HepG2 (cell line): ENCODE results near the gene TFPI. TPM values are rescaled to one million over a fixed set of nuclear protein-coding genes. Genes with fewer than 3 reads are reported as not detected.

Experiments
- ATAC-seq: fragments of 200-7000 bp; cut with Tn5 transposase; 3 replicates; pipeline ENCODE4 v1.9.1; 2020; ENCODE audit warnings: mild to moderate bottlenecking, moderate library complexity
- BruUV-seq: library from RNA; stranded (reverse); fragments of 400-500 nt; replicated peaks from 2 replicates; lab custom pipeline; 2021; lab: Mats Ljungman, UMichigan
- CTCF ChIA-PET: fragments of 300-600 bp; formaldehyde crosslinking; extraction: SDS; loops from one replicate; lab custom pipeline; 2021; ENCODE audit warnings: low total read pairs, inconsistent platforms, low intra/inter-chr PET ratio; lab: Yijun Ruan, JAX
- POLR2A ChIA-PET: fragments of 350-600 bp; sonication (Branson Sonifier 250); formaldehyde crosslinking; loops from one replicate; lab custom pipeline; 2020; ENCODE audit warnings: antibody characterized with exemption, inconsistent platforms; lab: Yijun Ruan, JAX
- DNase-seq: peaks from one replicate; pipeline ENCODE4 v3.0.0-alpha.2; 2015; ENCODE audit warnings: low spot score
- FAIRE-seq: peaks from 3 replicates; lab custom pipeline; 2011; peaks lifted over from hg19 to GRCh38; lab: Jason Lieb, UNC
- H2AFZ ChIP-seq: one replicate; pipeline ENCODE4 v1.6.1; 2011; ENCODE audit warnings: low read length, inconsistent platforms
- H3K27ac ChIP-seq: fragments of 300-600 bp; 3 replicates; pipeline ENCODE4 v1.8.0; 2011; ENCODE audit warnings: mixed run types, mild to moderate bottlenecking, mixed read lengths, low read length, inconsistent platforms; ENCODE audit not compliant: insufficient read depth; ENCODE audit errors: extremely low read length
- H3K27me3 ChIP-seq, 2 experiments: fragments of 200-600 bp in 1 of 2; 2 replicates in 1 of 2; 3 replicates in 1 of 2; pipeline versions ENCODE4 v1.6.0 to v1.8.0; 2011; ENCODE audit warnings: low read length in 2 of 2, mild to moderate bottlenecking in 2 of 2, moderate library complexity in 2 of 2, inconsistent platforms in 1 of 2; ENCODE audit not compliant: insufficient read depth in 2 of 2, control insufficient read depth in 1 of 2
- H3K36me3 ChIP-seq, 2 experiments: fragments of 200-600 bp in 1 of 2; replicated peaks in 1 of 2; 2 replicates in 1 of 2; 3 replicates in 1 of 2; pipeline versions ENCODE4 v1.5.1 to v1.8.0; 2011; ENCODE audit warnings: low read length in 2 of 2, inconsistent platforms in 1 of 2; ENCODE audit not compliant: insufficient read depth in 2 of 2, control insufficient read depth in 1 of 2
- H3K4me1 ChIP-seq: 2 replicates; pipeline ENCODE4 v1.5.1; 2012; ENCODE audit warnings: low read length, inconsistent platforms; ENCODE audit not compliant: insufficient read depth
- H3K4me2 ChIP-seq: 2 replicates; pipeline ENCODE4 v1.6.0; 2011; ENCODE audit warnings: low read depth, low read length, inconsistent platforms
- H3K4me3 ChIP-seq, 3 experiments: fragments of 200-600 bp in 1 of 3; sonication (generic), shearing (Covaris generic) in 1 of 3; replicated peaks in 1 of 3; 2 replicates each; pipeline ENCODE4 v1.5.1; 2011 to 2016; ENCODE audit warnings: low read length in 3 of 3, inconsistent platforms in 2 of 3, low read depth in 2 of 3, mild to moderate bottlenecking in 2 of 3, control low read depth in 1 of 3, mixed read lengths in 1 of 3; ENCODE audit not compliant: insufficient read depth in 1 of 3
- H3K79me2 ChIP-seq: one replicate; pipeline ENCODE4 v1.6.1; 2011; ENCODE audit warnings: low read length, inconsistent platforms; ENCODE audit not compliant: insufficient read depth
- H3K9ac ChIP-seq: 2 replicates; pipeline ENCODE4 v1.6.0; 2011; ENCODE audit warnings: mild to moderate bottlenecking, low read depth, low read length, inconsistent platforms; ENCODE audit not compliant: insufficient read depth
- H3K9me3 ChIP-seq: 2 replicates; pipeline ENCODE4 v1.5.1; 2012; ENCODE audit warnings: mild to moderate bottlenecking, low read length
- H4K20me1 ChIP-seq: 2 replicates; pipeline ENCODE4 v1.6.0; 2011; ENCODE audit warnings: inconsistent platforms, mild to moderate bottlenecking, low read length, moderate library complexity; ENCODE audit not compliant: insufficient read depth
- HMG20B ChIP-seq: conservative IDR thresholded peaks from 2 replicates; pipeline ENCODE4 v1.6.1; 2016; ENCODE audit warnings: missing genetic modification reagents, missing compliant biosample characterization
- MEIS2 ChIP-seq: sonication (generic); formaldehyde crosslinking; IDR thresholded peaks from 2 replicates; pipeline ENCODE4 v1.9.0; 2021; ENCODE audit warnings: mild to moderate bottlenecking, missing genetic modification reagents
- RBM39 ChIP-seq: fragments of 200-400 bp; formaldehyde crosslinking; IDR thresholded peaks from one replicate; pipeline ENCODE4 v1.6.1; 2018; ENCODE audit warnings: antibody characterized with exemption, mild to moderate bottlenecking, low read depth, low read length; ENCODE audit not compliant: poor library complexity, severe bottlenecking
- TEF ChIP-seq: sonication (generic); formaldehyde crosslinking; IDR thresholded peaks from 2 replicates; pipeline ENCODE4 v1.5.0; 2020; ENCODE audit warnings: missing genetic modification reagents
- ZMAT3 ChIP-seq: sonication (generic); formaldehyde crosslinking; conservative IDR thresholded peaks from 2 replicates; pipeline ENCODE4 v1.7.0; 2021; ENCODE audit warnings: missing genetic modification reagents
- ZNF660 ChIP-seq: sonication (generic); formaldehyde crosslinking; IDR thresholded peaks from 2 replicates; pipeline ENCODE4 v1.5.1; 2020; ENCODE audit warnings: mild to moderate bottlenecking, low read depth, missing genetic modification reagents, borderline replicate concordance
- in situ Hi-C: cut with HindIII; loops from 2 replicates; pipeline ENCODE4 v1.10.0; 2017; ENCODE audit warnings: low pct_unique_long_range_greater_than_20kb; ENCODE audit not compliant: extremely low pct_ligation_motif_present
- intact Hi-C: fragments of 100-400 bp; cut with micrococcal nuclease; formaldehyde crosslinking; loops from one replicate; pipeline ENCODE4 v1.10.0; 2022; ENCODE audit not compliant: unreplicated experiment
- polyA plus RNA-seq, 8 experiments: library from polyadenylated mRNA; depleted of rRNA in 3 of 8; stranded (reverse) in 7 of 8; unstranded in 1 of 8; fragments of >200 nt; fragmentation: Illumina TruSeq in 4 of 8; extraction: Trizol in 4 of 8; gene quantifications; 2 replicates each; pipeline versions ENCODE4 v1.2.1 to v1.2.3, GENCODE V29; 2011 to 2016; ENCODE audit warnings: low read depth in 4 of 8, missing spikeins in 1 of 8, mixed read lengths in 1 of 8; ENCODE audit not compliant: insufficient read depth in 1 of 8
- total RNA-seq, 5 experiments: library from RNA; depleted of rRNA; stranded (reverse); fragments of >200 nt; fragmentation: Illumina TruSeq; extraction: Trizol; gene quantifications; 2 replicates each; pipeline ENCODE4 v1.2.3, GENCODE V29; 2016; ENCODE audit warnings: low read depth in 1 of 5
- TF ChIP-seq, protein P1 (sequence below): sonication (generic); formaldehyde crosslinking; IDR thresholded peaks from 2 replicates; pipeline ENCODE4 v1.4.0; 2020; ENCODE audit warnings: missing genetic modification reagents
- TF ChIP-seq, protein P2 (sequence below): sonication (generic); formaldehyde crosslinking; IDR thresholded peaks from 2 replicates; pipeline ENCODE4 v1.5.1; 2020; ENCODE audit warnings: missing genetic modification reagents, mild to moderate bottlenecking, borderline replicate concordance

The TFPI gene
- total and polyA plus RNA-seq, 2 of the 13 experiments (the other 11 are each of a cell fraction or from before 2014, with no cell fraction given) = 301 to 436 TPM

- H4K20me1 ChIP-seq = no peaks in the 10 kb centered on the region
- FAIRE-seq (no peak), ATAC-seq (no peak), DNase-seq (no peak)
- H3K9me3 ChIP-seq = no peaks in the 10 kb centered on the region
- H3K4me1 ChIP-seq = no peaks in the 10 kb centered on the region
- no TSS peak for BruUV-seq
- H3K27me3 ChIP-seq = no peaks in the 10 kb centered on the region
- no peak overlapping the region for H3K4me3 ChIP-seq
- H3K9ac ChIP-seq = no peak overlapping the region
- no peaks in the 10 kb centered on the region for H3K79me2 ChIP-seq
- H3K4me2 ChIP-seq = no peak overlapping the region
- CTCF ChIA-PET = no interaction called here
- no peak overlapping the region for H2AFZ ChIP-seq
- intact Hi-C loops = no loop called here
- H3K36me3 ChIP-seq = no peaks in the 10 kb centered on the region
- no peak overlapping the region for H3K27ac ChIP-seq
- TF ChIP-seq, protein P1, sequence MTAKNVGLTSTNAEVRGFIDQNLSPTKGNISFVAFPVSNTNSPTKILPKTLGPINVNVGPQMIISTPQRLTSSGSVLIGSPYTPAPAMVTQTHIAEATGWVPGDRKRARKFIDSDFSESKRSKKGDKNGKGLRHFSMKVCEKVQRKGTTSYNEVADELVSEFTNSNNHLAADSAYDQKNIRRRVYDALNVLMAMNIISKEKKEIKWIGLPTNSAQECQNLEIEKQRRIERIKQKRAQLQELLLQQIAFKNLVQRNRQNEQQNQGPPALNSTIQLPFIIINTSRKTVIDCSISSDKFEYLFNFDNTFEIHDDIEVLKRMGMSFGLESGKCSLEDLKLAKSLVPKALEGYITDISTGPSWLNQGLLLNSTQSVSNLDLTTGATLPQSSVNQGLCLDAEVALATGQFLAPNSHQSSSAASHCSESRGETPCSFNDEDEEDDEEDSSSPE = no peak
- TF ChIP-seq ZMAT3 (no peak), ZNF660 (CRISPR knock-in tag) (no peak), RBM39 (no peak), HMG20B (no peak), MEIS2 (CRISPR knock-in tag) (no peak), TEF (no peak)
- TF ChIP-seq, protein P2, sequence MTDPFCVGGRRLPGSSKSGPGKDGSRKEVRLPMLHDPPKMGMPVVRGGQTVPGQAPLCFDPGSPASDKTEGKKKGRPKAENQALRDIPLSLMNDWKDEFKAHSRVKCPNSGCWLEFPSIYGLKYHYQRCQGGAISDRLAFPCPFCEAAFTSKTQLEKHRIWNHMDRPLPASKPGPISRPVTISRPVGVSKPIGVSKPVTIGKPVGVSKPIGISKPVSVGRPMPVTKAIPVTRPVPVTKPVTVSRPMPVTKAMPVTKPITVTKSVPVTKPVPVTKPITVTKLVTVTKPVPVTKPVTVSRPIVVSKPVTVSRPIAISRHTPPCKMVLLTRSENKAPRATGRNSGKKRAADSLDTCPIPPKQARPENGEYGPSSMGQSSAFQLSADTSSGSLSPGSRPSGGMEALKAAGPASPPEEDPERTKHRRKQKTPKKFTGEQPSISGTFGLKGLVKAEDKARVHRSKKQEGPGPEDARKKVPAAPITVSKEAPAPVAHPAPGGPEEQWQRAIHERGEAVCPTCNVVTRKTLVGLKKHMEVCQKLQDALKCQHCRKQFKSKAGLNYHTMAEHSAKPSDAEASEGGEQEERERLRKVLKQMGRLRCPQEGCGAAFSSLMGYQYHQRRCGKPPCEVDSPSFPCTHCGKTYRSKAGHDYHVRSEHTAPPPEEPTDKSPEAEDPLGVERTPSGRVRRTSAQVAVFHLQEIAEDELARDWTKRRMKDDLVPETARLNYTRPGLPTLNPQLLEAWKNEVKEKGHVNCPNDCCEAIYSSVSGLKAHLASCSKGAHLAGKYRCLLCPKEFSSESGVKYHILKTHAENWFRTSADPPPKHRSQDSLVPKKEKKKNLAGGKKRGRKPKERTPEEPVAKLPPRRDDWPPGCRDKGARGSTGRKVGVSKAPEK (CRISPR knock-in tag) = no peak
- POLR2A ChIA-PET = no interaction called here
- in situ Hi-C loops = loop anchor here (25.0 kb wide), 2 partner anchors 731 to 919 kb away; no protein-coding TSS in a partner anchor
Measured at GRCh38 chr2:187593098-187593497, 38.9 kb upstream of the TFPI start.
